GM21526 (cell line): ENCODE results near the gene PRUNE2.

Experiments used
- ATAC-seq: cut with Tn5 transposase; IDR thresholded peaks from one replicate; pipeline ENCODE4 v1.9.1; 2021; ENCODE audit warnings: moderate library complexity; ENCODE audit not compliant: unreplicated experiment, low FRiP score

PRUNE2 gene

DNA sequence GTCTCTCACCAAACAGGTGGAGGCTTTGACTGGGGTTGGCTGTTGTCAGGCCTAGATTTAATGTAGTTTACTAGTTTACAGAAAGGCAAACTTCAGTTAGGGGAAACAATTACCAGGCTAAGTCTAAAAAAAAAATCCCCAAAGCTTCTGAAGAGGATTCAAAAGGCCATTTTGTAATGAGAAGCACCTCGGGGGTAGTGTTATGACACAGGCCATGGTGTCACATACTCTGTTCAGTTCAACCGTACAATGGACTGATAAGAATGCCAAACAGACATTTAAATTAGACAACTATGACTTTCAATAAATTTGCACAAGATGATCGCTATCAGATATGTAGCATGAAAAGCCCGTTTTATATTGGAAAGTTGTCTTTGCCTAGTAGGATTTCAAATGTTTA, 261.7 kb downstream of the PRUNE2 start:
- no peak for ATAC-seq

- ATAC-seq = peak; percentile 99
These were observed 262.4 kb downstream of the PRUNE2 start for GRCh38 chr9:76643399-76644117.

GRCh38 chr9:76642701-76643209, 263.2 kb downstream of the PRUNE2 start:
- no peak for ATAC-seq

DNA sequence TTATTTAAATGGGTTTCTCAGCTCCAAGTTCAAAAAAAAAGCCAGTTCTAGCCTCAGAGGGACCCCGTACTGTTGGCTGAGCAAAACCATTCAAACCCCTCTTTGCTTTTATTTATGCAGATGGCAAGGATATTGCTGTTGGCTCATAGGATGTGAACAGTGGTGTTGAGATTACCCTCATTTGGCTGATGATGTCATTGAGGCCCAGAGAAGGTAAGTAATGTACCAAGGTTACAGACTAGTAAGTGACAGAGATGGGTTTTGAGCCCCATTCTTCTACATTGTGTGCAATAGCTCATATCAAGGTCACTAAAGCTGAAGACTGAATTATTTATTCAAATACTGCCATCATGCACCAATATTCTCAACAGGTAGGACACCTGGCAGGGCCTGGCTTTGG, 263.8 kb downstream of the PRUNE2 start:
- no peak for ATAC-seq

- ATAC-seq = no peak
These were observed 267.9 kb downstream of the PRUNE2 start for GRCh38 chr9:76638001-76638400.

- no peak for ATAC-seq
These were observed 268.5 kb downstream of the PRUNE2 start for GRCh38 chr9:76637416-76637815.

DNA sequence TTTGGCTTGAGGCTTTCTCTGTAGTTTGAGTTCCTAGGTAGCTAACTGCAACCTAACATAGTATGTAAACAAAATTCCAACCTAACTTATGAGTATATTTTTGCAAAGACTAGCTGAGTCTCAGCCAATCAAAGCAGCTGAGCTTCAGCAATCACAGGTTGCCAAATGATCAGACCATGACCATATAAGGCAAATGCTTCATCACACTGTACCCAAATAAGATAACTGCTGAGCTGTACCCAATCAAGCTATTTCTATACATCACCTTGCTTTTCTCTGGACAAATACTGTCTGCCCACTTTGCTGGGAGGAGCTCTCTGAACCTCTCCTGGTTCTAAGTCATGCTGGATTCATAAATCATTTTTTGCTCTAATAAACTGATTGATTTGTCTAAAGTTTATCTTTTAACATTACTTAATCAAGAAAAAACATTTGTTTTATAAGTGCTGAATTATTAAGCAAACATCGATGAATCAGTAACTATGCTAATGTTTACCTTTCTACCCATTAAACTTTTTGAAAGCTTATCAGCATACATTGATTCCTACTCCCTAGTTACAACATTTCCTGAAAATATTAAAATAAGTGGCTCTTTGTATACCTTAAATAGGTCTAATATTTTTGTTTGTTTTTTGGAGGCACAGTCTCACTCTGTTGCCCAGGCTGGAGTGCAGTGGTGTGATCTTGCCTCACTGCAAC, 271.4 kb downstream of the PRUNE2 start:
- peak; percentile 55 for ATAC-seq

- ATAC-seq = no peak
These were observed 275.0 kb downstream of the PRUNE2 start for GRCh38 chr9:76630916-76631315.

DNA sequence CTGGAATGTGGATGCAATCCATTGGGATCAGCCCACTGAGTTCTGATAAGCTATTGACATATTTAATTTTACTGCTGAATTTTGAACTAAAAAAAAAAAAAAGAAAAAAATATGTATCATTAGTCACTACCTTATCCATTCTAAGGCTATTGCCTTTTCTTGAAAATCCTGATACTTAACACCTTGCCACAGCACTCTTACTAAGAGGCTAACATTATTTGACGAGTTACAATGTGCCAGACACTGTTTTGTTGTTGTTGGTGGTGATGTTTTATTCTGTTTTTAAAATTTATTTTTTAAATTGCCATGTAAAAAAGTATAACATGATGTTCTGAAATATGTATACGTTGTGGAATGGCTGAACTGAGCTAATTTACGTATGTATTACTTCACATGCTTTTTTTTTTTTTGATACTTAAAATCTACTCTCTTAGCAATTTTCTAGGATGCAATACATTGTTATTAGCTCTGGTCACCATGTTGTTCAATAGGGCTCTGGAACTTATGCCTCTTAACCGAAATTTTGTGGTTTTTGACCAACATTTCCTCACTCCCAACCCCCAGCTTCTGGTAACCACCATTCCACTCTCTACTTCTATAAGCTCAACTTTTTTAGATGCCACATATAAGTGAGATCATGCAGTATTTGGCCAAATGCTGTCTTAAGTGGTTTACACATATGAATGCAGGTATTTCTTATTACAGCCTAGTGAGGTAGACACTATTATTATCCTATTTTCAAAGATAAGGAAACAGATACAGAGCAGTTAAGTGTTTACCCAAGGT, 276.5 kb downstream of the PRUNE2 start:
- ATAC-seq = no peak

- ATAC-seq = no peak
These were observed 277.8 kb downstream of the PRUNE2 start for GRCh38 chr9:76628155-76628554.

DNA sequence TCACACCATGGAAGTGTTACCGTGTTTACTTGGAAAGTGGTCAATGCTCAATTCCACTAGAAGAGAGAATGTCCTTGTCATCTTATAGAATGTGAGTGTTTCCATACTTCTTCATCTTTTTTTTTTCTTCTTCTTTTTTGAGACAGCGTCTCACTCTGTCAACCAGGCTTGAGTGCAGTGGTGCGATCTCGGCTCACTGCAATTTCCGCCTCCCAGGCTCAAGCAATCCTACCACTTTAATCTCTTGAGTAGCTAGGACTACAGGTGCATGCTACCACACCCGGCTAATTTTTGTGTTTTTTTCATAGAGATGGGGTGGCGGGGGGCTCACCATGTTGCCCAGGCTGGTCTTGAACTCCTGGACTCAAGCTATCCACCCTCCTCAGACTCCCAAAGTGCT, 278.9 kb downstream of the PRUNE2 start:
- ATAC-seq = no peak

GRCh38 chr9:76626141-76626540, 279.8 kb downstream of the PRUNE2 start:
- ATAC-seq = no peak

DNA sequence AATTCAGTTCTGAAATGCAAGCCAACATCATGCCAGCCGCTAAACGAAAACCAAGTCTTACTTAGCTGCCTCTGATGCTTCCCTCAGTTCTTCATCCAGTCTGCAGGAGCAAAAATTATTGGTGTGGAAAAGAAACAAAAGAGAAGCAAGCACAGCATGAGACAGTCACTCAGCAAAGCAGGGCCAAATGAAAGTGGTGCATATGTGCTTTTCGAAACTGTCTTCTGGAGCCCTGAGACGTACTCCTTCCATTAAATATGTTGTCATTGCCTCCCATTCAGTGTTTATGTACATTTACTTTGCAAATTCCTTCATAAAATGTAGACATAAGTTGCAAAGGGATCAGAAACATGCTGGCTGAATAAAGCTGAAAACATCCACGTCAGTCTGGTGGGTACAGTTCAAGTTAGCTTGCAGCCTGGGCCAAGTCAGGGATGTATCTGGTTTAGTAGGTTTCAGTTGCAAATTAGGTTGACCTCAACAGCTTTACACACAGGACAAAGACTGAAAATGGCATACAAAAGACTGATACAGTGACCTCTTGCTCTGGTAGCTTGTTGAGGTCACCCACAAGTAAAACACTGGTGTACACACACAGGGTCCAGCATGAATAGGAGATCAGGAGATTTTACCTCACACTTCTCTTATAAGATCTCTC, 281.4 kb downstream of the PRUNE2 start:
- ATAC-seq = peak; percentile 92

DNA sequence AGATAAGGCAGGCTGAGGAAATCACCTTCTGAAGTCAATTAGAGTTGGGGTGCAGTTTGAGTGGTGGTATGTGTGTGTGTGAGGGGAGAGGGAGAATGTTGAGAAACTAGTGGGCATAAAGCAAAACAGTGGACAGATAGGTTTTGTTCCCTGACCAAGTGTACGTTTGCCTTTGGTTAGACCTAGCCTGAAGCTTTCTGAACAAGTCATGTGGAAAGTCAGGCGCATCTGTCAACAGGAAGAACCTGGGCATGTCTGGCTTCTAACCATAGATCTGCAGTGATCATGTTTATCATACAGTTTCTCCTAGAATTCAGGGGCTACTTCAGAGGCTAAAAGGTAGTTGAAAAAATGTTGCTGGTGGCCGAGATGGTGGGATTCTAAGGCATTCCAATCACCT, 284.9 kb downstream of the PRUNE2 start:
- ATAC-seq = no peak

DNA sequence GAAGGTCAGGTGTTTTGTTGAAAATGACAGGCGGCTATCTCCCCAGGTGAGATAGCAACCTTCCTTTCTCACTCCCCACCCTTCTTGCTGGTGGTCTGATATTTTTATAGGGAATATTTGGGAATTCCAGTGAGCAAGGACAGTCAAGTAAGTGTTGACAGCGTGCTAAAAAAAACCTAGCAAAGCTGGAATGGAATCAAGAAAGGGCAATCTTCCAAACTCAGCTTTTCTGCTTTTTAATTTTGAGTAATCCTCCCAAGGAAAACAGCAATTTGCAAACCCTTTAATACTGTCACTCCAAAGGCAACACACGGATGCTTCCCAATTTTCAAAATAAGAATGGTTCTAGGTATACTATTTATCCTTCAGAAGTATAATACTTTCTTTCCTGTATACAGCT, 285.3 kb downstream of the PRUNE2 start:
- ATAC-seq = no peak

- ATAC-seq = no peak
These were observed 286.3 kb downstream of the PRUNE2 start for GRCh38 chr9:76619640-76620039.

- no peak for ATAC-seq
These were observed 286.7 kb downstream of the PRUNE2 start for GRCh38 chr9:76619197-76619596.

GRCh38 chr9:76618762-76619161, 287.2 kb downstream of the PRUNE2 start:
- ATAC-seq = no peak

GRCh38 chr9:76617497-76618175, 288.3 kb downstream of the PRUNE2 start:
- no peak for ATAC-seq

DNA sequence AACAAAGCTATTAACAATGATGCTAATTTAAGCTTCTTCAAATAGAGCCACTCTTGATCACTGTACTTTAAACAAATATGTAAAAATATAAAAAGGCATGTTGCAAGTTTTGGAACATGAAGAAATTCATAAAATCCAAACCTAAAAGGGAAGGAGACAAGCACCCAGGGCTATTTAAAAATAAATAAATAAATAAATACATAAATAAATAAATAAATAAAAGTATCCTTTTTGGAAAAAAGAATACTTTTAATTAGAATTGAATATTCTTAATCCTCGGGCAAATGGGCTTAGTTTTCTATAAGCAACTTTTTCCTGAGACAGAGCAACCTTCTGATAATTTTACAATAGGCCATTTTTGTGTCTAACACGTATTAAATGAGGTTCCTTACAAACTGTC, 289.1 kb downstream of the PRUNE2 start:
- no peak for ATAC-seq
